Loucy (cell line): Measurements from ENCODE around the gene CCDC8.

Experiments used
- H2AFZ ChIP-seq: fragments of 200-600 bp; sonication (generic); 2 replicates; pipeline ENCODE4 v1.6.0; 2016; ENCODE audit warnings: antibody characterized with exemption, mild to moderate bottlenecking, low read length, moderate library complexity
- H3F3A ChIP-seq: fragments of 200-600 bp; 2 replicates; pipeline ENCODE4 v1.6.0; 2016; ENCODE audit warnings: antibody characterized with exemption, low read depth, mild to moderate bottlenecking
- H3K27me3 ChIP-seq: fragments of 200-600 bp; sonication (generic); 2 replicates; pipeline ENCODE4 v1.6.1; 2014; ENCODE audit warnings: low read length, mild to moderate bottlenecking; ENCODE audit not compliant: insufficient read depth, poor library complexity, severe bottlenecking
- H3K36me3 ChIP-seq: fragments of 200-600 bp; sonication (generic); 2 replicates; pipeline ENCODE4 v1.6.1; 2016; ENCODE audit warnings: low read length; ENCODE audit not compliant: insufficient read depth
- H3K4me1 ChIP-seq: fragments of 200-600 bp; sonication (generic); 2 replicates; pipeline ENCODE4 v1.5.1; 2014; ENCODE audit warnings: low read length, mild to moderate bottlenecking; ENCODE audit not compliant: insufficient read depth, poor library complexity, severe bottlenecking
- H3K4me2 ChIP-seq: fragments of 200-600 bp; sonication (generic); 2 replicates; pipeline ENCODE4 v1.6.0; 2014; ENCODE audit warnings: antibody characterized with exemption, low read length, low read depth, mild to moderate bottlenecking; ENCODE audit not compliant: poor library complexity, severe bottlenecking
- H3K4me3 ChIP-seq: fragments of 200-600 bp; sonication (generic); 2 replicates; pipeline ENCODE4 v1.5.1; 2014; ENCODE audit warnings: low read length, mild to moderate bottlenecking, mixed read lengths; ENCODE audit not compliant: poor library complexity, severe bottlenecking
- H3K79me2 ChIP-seq: fragments of 200-600 bp; sonication (generic); 2 replicates; pipeline ENCODE4 v1.6.1; 2014; ENCODE audit warnings: low read length; ENCODE audit not compliant: insufficient read depth
- H3K9ac ChIP-seq: fragments of 200-600 bp; sonication (generic); 2 replicates; pipeline ENCODE4 v1.6.0; 2014; ENCODE audit warnings: mild to moderate bottlenecking, low read depth, low read length, moderate library complexity; ENCODE audit not compliant: poor library complexity, severe bottlenecking
- H3K9me2 ChIP-seq: fragments of 200-600 bp; sonication (generic); replicated peaks from 2 replicates; pipeline ENCODE4 v1.6.1; 2016; ENCODE audit warnings: low read depth, low read length, mixed read lengths
- H3K9me3 ChIP-seq: fragments of 200-600 bp; sonication (generic); 2 replicates; pipeline ENCODE4 v1.6.1; 2014; ENCODE audit warnings: mild to moderate bottlenecking, antibody characterized with exemption, low read length, low read depth; ENCODE audit not compliant: insufficient read depth
- H4K20me1 ChIP-seq: fragments of 200-600 bp; sonication (generic); 2 replicates; pipeline ENCODE4 v1.6.0; 2014; ENCODE audit warnings: antibody characterized with exemption, low read length, mild to moderate bottlenecking; ENCODE audit not compliant: insufficient read depth, poor library complexity, severe bottlenecking
- CTCF ChIP-seq: fragments of 200-600 bp; sonication (generic); conservative IDR thresholded peaks from 2 replicates; pipeline ENCODE4 v1.5.1; 2014; ENCODE audit warnings: mild to moderate bottlenecking, antibody characterized with exemption, low read length
- EZH2phosphoT487 ChIP-seq: fragments of 200-600 bp; IDR thresholded peaks from 2 replicates; pipeline ENCODE4 v1.6.1; 2018; ENCODE audit warnings: antibody characterized with exemption, mild to moderate bottlenecking, moderate library complexity, borderline replicate concordance

CCDC8 gene

GRCh38 chr19:46453661-46454060, 40.3 kb upstream of the CCDC8 start:
- Histone ChIP-seq H3K9me2 (no peaks in the 10 kb centered on the region), H3K4me2 (no peak overlapping the region)

GRCh38 chr19:46452186-46452585, 38.8 kb upstream of the CCDC8 start:
- H4K20me1 ChIP-seq = no peaks in the 10 kb centered on the region
- no peaks in the 10 kb centered on the region for H3K27me3 ChIP-seq
- H3K36me3 ChIP-seq = no peaks in the 10 kb centered on the region
- H3K9me2 ChIP-seq = no peaks in the 10 kb centered on the region
- no peaks in the 10 kb centered on the region for H3F3A ChIP-seq
- no peak overlapping the region for H3K9ac ChIP-seq
- no peaks in the 10 kb centered on the region for H3K4me1 ChIP-seq
- H2AFZ ChIP-seq = no peak overlapping the region
- TF ChIP-seq CTCF (no peak), EZH2phosphoT487 (no peak)
- no peaks in the 10 kb centered on the region for H3K79me2 ChIP-seq
- H3K9me3 ChIP-seq = no peaks in the 10 kb centered on the region
- no peak overlapping the region for H3K4me3 ChIP-seq
- no peak overlapping the region for H3K4me2 ChIP-seq

More at GRCh38 chr19:46453661-46454060, 40.3 kb upstream of the CCDC8 start:
- TF ChIP-seq CTCF (no peak), EZH2phosphoT487 (no peak)
- Histone ChIP-seq H3K79me2 (no peaks in the 10 kb centered on the region), H3K9ac (no peak overlapping the region), H3K9me3 (no peaks in the 10 kb centered on the region), H2AFZ (no peak overlapping the region), H3K4me3 (no peak overlapping the region), H3K4me1 (no peaks in the 10 kb centered on the region), H3K27me3 (no peaks in the 10 kb centered on the region), H4K20me1 (no peaks in the 10 kb centered on the region), H3K36me3 (no peaks in the 10 kb centered on the region), H3F3A (no peaks in the 10 kb centered on the region)

- H3K4me3 ChIP-seq = no peak overlapping the region
- H3K9me2 ChIP-seq = no peaks in the 10 kb centered on the region
- no peaks in the 10 kb centered on the region for H4K20me1 ChIP-seq
- H3K4me1 ChIP-seq = no peaks in the 10 kb centered on the region
- no peaks in the 10 kb centered on the region for H3K36me3 ChIP-seq
- H3K9ac ChIP-seq = no peak overlapping the region
- H3F3A ChIP-seq = no peaks in the 10 kb centered on the region
- H3K79me2 ChIP-seq = no peaks in the 10 kb centered on the region
- H3K4me2 ChIP-seq = no peak overlapping the region
- no peak for TF ChIP-seq CTCF
- no peak for TF ChIP-seq EZH2phosphoT487
- H3K27me3 ChIP-seq = no peaks in the 10 kb centered on the region
- no peak overlapping the region for H2AFZ ChIP-seq
- H3K9me3 ChIP-seq = no peaks in the 10 kb centered on the region
Observed at GRCh38 chr19:46451352-46451751, 38.0 kb upstream of the CCDC8 start.
